HEK293 (cell line): ENCODE results near the gene DCT.

Experiments used
- CTCF ChIP-seq: fragments of 450-650 bp; formaldehyde crosslinking; IDR thresholded peaks from 2 replicates; pipeline ENCODE4 v1.5.1; 2016; ENCODE audit warnings: missing biosample characterization, missing genetic modification characterization
- ZNF335 ChIP-seq: fragments of 450-650 bp; formaldehyde crosslinking; conservative IDR thresholded peaks from 2 replicates; pipeline ENCODE4 v1.5.1; 2016; ENCODE audit warnings: missing biosample characterization, missing genetic modification characterization

GRCh38 chr13:94454906-94455305 is 24.6 kb downstream of the DCT start:
- TF ChIP-seq CTCF (tag by site-specific recombination): no peak
- TF ChIP-seq ZNF335: no peak
